ENCODE data around the gene NCEH1. TPM values are rescaled to one million over a fixed set of nuclear protein-coding genes. Genes with fewer than 3 reads are reported as not detected.

The NCEH1 gene
- total RNA-seq, 1 donor from 2014 or later: 1.6 TPM

GRCh38 chr3:172581757-172582166 is 129.1 kb downstream of the NCEH1 start:
- Mint-ChIP-seq H3K4me3 (no peak overlapping the region), H3K27ac (no peak overlapping the region), H3K9me3 (peaks cover 7% of the 10 kb centered on the region), H3K36me3 (no peaks in the 10 kb centered on the region), H3K4me1 (no peaks in the 10 kb centered on the region), H3K27me3 (ENCODE audit: low read depth) (no peaks in the 10 kb centered on the region)
- TF ChIP-seq, protein P1, sequence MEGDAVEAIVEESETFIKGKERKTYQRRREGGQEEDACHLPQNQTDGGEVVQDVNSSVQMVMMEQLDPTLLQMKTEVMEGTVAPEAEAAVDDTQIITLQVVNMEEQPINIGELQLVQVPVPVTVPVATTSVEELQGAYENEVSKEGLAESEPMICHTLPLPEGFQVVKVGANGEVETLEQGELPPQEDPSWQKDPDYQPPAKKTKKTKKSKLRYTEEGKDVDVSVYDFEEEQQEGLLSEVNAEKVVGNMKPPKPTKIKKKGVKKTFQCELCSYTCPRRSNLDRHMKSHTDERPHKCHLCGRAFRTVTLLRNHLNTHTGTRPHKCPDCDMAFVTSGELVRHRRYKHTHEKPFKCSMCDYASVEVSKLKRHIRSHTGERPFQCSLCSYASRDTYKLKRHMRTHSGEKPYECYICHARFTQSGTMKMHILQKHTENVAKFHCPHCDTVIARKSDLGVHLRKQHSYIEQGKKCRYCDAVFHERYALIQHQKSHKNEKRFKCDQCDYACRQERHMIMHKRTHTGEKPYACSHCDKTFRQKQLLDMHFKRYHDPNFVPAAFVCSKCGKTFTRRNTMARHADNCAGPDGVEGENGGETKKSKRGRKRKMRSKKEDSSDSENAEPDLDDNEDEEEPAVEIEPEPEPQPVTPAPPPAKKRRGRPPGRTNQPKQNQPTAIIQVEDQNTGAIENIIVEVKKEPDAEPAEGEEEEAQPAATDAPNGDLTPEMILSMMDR (IDR thresholded peaks at IDR 0.05; ENCODE audit: unreplicated experiment): no peak
- DNase-seq (ENCODE audit: low spot score in 2 of 2, unreplicated experiment in 2 of 2): no peak

DNA sequence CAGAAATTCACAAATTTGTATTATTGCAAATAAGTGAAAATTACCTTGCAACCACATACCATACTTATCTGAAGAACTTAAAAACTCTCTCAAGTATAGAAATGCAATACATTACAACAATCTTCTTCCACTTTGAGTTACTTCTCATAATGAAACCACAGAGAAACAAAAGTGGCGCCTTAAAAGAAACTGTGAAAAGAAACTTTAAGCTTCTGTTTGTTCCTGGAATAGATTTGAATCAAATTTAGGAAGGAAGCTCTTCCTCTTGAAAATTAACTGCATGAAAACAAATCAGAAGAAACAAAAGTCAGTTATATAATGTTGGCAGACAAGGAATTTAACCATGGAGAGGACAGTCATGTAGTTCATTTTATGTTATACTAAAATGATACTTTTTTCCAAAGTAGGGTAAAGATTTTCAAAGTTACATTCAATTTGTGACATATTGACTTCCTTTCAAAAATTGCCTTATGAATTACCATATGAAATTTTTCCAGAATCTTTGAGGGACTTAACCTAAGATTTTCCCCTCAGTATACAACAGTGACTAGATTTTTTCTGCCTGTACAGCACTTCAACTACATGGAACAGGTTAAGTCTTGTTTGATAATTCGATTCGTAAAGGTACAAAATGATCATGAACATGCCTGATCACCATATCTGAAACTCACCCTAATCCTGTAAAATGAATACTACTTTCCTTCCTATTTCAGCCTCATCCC is 130.0 kb downstream of the NCEH1 start:
- TF ChIP-seq, protein P1 (IDR thresholded peaks at IDR 0.05; ENCODE audit: unreplicated experiment): no peak
- Mint-ChIP-seq H3K4me1 (no peaks in the 10 kb centered on the region), H3K4me3 (no peak overlapping the region), H3K27ac (no peak overlapping the region), H3K36me3 (no peaks in the 10 kb centered on the region), H3K9me3 (peaks cover 7% of the 10 kb centered on the region), H3K27me3 (ENCODE audit: low read depth) (no peaks in the 10 kb centered on the region)
- no peak for DNase-seq (ENCODE audit: low spot score in 2 of 2, unreplicated experiment in 2 of 2)

Other genes starting within 250 kb of the NCEH1 start
- 1.2 to 2.3 TPM (median 1.7 TPM) in 3 replicates for gene TNFSF10, start 187.6 kb downstream of the NCEH1 start, total RNA-seq
- gene ECT2, start 39.7 kb upstream of the NCEH1 start, total RNA-seq: 20.9 to 22.6 TPM (median 21.9 TPM) in 3 replicates